NT2/D1 (cell line): ENCODE results near the gene STX16.
A peak's percentile ranks its signal among the peaks of the same experiment; 100 is the strongest.

Experiments
- DNase-seq: peaks from one replicate; pipeline ENCODE4 v3.0.0-alpha.2; 2011; ENCODE audit warnings: low read depth, low spot score
- H3K27me3 ChIP-seq: 2 replicates; pipeline ENCODE4 v1.6.0; 2011; ENCODE audit warnings: mild to moderate bottlenecking; ENCODE audit not compliant: insufficient read length, insufficient read depth
- H3K36me3 ChIP-seq: 2 replicates; pipeline ENCODE4 v1.6.1; 2011; ENCODE audit warnings: mild to moderate bottlenecking, low read length, mixed read lengths; ENCODE audit not compliant: insufficient read depth, insufficient read length
- H3K4me1 ChIP-seq: 2 replicates; pipeline ENCODE4 v1.5.1; 2011; ENCODE audit not compliant: insufficient read depth, insufficient read length
- H3K4me3 ChIP-seq: 2 replicates; pipeline ENCODE4 v1.5.1; 2011; ENCODE audit warnings: low read depth; ENCODE audit not compliant: insufficient read length
- H3K9ac ChIP-seq: 2 replicates; pipeline ENCODE4 v1.6.0; 2011; ENCODE audit warnings: low read depth; ENCODE audit not compliant: insufficient read length
- H3K9me3 ChIP-seq: 2 replicates; pipeline ENCODE4 v1.5.1; 2011; ENCODE audit warnings: mild to moderate bottlenecking, low read length; ENCODE audit not compliant: insufficient read depth
- SUZ12 ChIP-seq: IDR thresholded peaks from 2 replicates; pipeline ENCODE4 v1.6.1; 2011; ENCODE audit not compliant: insufficient read length, insufficient read depth; ENCODE audit errors: extremely low read depth
- YY1 ChIP-seq: IDR thresholded peaks from 2 replicates; pipeline ENCODE4 v1.6.1; 2011; ENCODE audit not compliant: insufficient read length, insufficient read depth
- ZNF274 ChIP-seq: IDR thresholded peaks from 2 replicates; pipeline ENCODE4 v1.6.1; 2011; ENCODE audit warnings: mild to moderate bottlenecking, low read depth, low read length

The STX16 gene

GRCh38 chr20:58697867-58698703 lies 47.0 kb downstream of the STX16 start:
- H3K9ac ChIP-seq, result no peak overlapping the region
- peaks cover 39% of the 10 kb centered on the region for H3K4me1 ChIP-seq
- H3K27me3 ChIP-seq, result no peaks in the 10 kb centered on the region
- no peak overlapping the region for H3K4me3 ChIP-seq
- no peaks in the 10 kb centered on the region for H3K9me3 ChIP-seq
- peaks cover 89% of the 10 kb centered on the region for H3K36me3 ChIP-seq
- no peak for DNase-seq
- no peak for TF ChIP-seq SUZ12
- TF ChIP-seq ZNF274, result no peak
- TF ChIP-seq YY1, result no peak

- Histone ChIP-seq H3K4me1 (peaks cover 33% of the 10 kb centered on the region), H3K9ac (no peak overlapping the region), H3K36me3 (peaks cover 94% of the 10 kb centered on the region), H3K27me3 (no peaks in the 10 kb centered on the region), H3K9me3 (no peaks in the 10 kb centered on the region), H3K4me3 (no peak overlapping the region)
- TF ChIP-seq SUZ12 (no peak), ZNF274 (no peak), YY1 (no peak)
- no peak for DNase-seq
Observed at GRCh38 chr20:58698741-58699622, 47.9 kb downstream of the STX16 start.

- H3K9ac ChIP-seq, result no peak overlapping the region
- TF ChIP-seq YY1 (no peak), SUZ12 (no peak), ZNF274 (no peak)
- H3K4me1 ChIP-seq, result peaks cover 29% of the 10 kb centered on the region
- no peak for DNase-seq
- no peak overlapping the region for H3K4me3 ChIP-seq
- H3K27me3 ChIP-seq, result no peaks in the 10 kb centered on the region
- H3K36me3 ChIP-seq, result peaks cover 95% of the 10 kb centered on the region
- H3K9me3 ChIP-seq, result no peaks in the 10 kb centered on the region
Observed at GRCh38 chr20:58699623-58700107, 48.6 kb downstream of the STX16 start.

DNA sequence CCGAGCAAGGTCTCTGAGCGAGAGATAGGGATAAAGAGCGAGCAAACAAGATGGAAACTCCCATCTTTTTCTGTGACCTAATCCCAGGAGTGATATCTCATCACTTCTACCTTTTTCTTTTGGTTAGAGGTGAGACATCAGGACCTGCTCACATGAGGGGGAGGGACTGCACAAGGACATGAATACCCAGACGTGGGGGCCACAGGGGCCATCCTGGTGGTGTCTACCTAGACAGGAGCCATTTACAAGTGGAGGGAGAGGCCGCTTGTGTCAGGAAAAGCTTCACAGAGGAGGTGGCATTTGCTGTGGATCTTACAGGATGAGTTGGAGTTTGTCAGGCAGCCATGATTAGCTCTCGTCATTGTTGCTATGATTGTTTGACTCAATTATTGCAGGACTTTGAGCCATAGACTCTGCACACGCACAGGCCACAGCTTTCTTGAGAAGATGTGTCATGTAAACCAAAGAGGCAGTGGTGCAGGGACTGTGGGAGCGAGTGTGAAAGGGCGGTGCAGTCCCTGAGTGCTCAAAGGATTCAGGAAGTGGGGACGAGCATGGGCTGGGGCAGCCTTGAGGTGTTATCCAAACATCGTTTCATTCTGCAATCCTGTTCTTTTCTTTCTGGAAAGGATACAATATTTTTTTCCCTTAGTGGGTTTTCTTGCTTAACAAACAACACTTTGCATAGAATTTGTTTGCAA lies 49.2 kb downstream of the STX16 start:
- Histone ChIP-seq H3K27me3 (no peaks in the 10 kb centered on the region), H3K36me3 (peaks cover 94% of the 10 kb centered on the region), H3K9me3 (no peaks in the 10 kb centered on the region), H3K9ac (no peak overlapping the region), H3K4me3 (no peak overlapping the region), H3K4me1 (peaks cover 23% of the 10 kb centered on the region)
- TF ChIP-seq ZNF274 (no peak), SUZ12 (no peak), YY1 (no peak)
- no peak for DNase-seq

DNA sequence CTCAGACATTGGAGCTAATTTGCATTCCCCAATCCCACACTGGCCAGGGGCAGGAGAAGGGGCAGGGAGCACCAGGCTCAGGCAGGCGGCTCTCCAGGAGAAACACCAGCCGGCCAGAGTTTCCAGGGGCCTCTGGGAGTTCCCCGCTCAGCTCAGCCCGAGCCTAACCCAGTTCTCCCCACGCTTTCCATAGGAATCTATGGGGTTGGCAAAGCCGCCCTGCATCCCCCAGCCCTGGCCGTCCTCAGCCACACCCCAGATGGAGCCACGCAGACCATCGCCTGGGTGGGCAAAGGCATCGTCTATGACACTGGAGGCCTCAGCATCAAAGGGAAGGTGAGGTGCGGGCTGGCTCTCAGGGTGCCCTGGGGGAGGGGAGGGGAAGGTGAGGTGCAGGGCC lies 49.7 kb downstream of the STX16 start:
- TF ChIP-seq SUZ12 (no peak), YY1 (no peak), ZNF274 (no peak)
- Histone ChIP-seq H3K9me3 (no peaks in the 10 kb centered on the region), H3K36me3 (peaks cover 93% of the 10 kb centered on the region), H3K9ac (no peak overlapping the region), H3K27me3 (no peaks in the 10 kb centered on the region), H3K4me3 (no peak overlapping the region), H3K4me1 (peaks cover 17% of the 10 kb centered on the region)
- DNase-seq, result no peak

GRCh38 chr20:58701431-58702160 lies 50.5 kb downstream of the STX16 start:
- no peak for DNase-seq
- no peaks in the 10 kb centered on the region for H3K27me3 ChIP-seq
- peaks cover 10% of the 10 kb centered on the region for H3K4me1 ChIP-seq
- H3K9ac ChIP-seq, result peak overlapping the region; percentile 13
- H3K36me3 ChIP-seq, result peaks cover 85% of the 10 kb centered on the region
- TF ChIP-seq SUZ12 (no peak), YY1 (no peak), ZNF274 (no peak)
- no peaks in the 10 kb centered on the region for H3K9me3 ChIP-seq
- H3K4me3 ChIP-seq, result no peak overlapping the region
